ENCODE measurements around the gene HAPLN3.

DNA sequence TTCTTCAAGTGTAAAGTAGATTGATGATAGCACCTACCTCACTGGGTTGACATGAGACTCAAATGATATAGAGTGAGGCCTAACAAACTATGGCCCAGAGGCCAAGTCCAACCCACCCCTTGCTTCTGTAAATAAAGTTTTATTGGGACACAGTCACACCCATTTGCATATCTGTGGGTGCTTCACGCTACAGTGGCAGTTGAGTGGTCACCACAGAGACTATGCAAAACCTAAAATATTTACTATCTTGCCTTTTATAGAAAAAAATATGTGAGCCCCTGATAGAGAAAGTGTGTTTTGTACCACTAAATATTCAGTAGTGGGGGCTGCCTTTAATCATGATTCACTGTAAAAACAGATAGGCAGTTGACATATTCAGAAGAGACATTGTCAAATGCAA, 54.1 kb downstream of the HAPLN3 start:
- TF ChIP-seq, protein P1, sequence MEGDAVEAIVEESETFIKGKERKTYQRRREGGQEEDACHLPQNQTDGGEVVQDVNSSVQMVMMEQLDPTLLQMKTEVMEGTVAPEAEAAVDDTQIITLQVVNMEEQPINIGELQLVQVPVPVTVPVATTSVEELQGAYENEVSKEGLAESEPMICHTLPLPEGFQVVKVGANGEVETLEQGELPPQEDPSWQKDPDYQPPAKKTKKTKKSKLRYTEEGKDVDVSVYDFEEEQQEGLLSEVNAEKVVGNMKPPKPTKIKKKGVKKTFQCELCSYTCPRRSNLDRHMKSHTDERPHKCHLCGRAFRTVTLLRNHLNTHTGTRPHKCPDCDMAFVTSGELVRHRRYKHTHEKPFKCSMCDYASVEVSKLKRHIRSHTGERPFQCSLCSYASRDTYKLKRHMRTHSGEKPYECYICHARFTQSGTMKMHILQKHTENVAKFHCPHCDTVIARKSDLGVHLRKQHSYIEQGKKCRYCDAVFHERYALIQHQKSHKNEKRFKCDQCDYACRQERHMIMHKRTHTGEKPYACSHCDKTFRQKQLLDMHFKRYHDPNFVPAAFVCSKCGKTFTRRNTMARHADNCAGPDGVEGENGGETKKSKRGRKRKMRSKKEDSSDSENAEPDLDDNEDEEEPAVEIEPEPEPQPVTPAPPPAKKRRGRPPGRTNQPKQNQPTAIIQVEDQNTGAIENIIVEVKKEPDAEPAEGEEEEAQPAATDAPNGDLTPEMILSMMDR (conservative IDR thresholded peaks at IDR 0.05; ENCODE audit: low read length) = no peak
- TF ChIP-seq EZH2phosphoT487 (IDR thresholded peaks at IDR 0.05; ENCODE audit: borderline replicate concordance) = no peak
